ENCODE results near the gene RRAGD. TPM values are rescaled to one million over a fixed set of nuclear protein-coding genes. Genes with fewer than 3 reads are reported as not detected.

Gene RRAGD
- total and polyA plus RNA-seq, 12 donors = 18.1 to 130 (median 115) TPM

GRCh38 chr6:89406141-89406540 lies 5.9 kb downstream of the RRAGD start:
- Histone ChIP-seq H3K27me3 (no peaks in the 10 kb centered on the region), H3K4me1 (peaks cover 0 to 57% (median 15%) of the 10 kb centered on the region in 9 donors), H3K27ac (no peak overlapping the region), H3K36me3 (no peaks in the 10 kb centered on the region), H3K9me3 (no peaks in the 10 kb centered on the region), H3K4me3 (no peak overlapping the region)
- ATAC-seq (peak in 2 of 8 donors; percentile 5 to 17), DNase-seq (no peak)
- TF ChIP-seq, protein P1, sequence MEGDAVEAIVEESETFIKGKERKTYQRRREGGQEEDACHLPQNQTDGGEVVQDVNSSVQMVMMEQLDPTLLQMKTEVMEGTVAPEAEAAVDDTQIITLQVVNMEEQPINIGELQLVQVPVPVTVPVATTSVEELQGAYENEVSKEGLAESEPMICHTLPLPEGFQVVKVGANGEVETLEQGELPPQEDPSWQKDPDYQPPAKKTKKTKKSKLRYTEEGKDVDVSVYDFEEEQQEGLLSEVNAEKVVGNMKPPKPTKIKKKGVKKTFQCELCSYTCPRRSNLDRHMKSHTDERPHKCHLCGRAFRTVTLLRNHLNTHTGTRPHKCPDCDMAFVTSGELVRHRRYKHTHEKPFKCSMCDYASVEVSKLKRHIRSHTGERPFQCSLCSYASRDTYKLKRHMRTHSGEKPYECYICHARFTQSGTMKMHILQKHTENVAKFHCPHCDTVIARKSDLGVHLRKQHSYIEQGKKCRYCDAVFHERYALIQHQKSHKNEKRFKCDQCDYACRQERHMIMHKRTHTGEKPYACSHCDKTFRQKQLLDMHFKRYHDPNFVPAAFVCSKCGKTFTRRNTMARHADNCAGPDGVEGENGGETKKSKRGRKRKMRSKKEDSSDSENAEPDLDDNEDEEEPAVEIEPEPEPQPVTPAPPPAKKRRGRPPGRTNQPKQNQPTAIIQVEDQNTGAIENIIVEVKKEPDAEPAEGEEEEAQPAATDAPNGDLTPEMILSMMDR (IDR thresholded peaks at IDR 0.05) = no peak
- intact Hi-C loops (cut with DNase I) = no loop called here
- WGBS, 2 donors = 39 to 47% methylated on average over 10 of the region's 10 CpGs

GRCh38 chr6:89404512-89404911 lies 7.6 kb downstream of the RRAGD start:
- ATAC-seq = no peak
- Histone ChIP-seq H3K4me3 (no peak overlapping the region), H3K36me3 (no peaks in the 10 kb centered on the region), H3K27ac (no peak overlapping the region), H3K4me1 (peaks cover 0 to 54% (median 19%) of the 10 kb centered on the region in 9 donors), H3K27me3 (no peaks in the 10 kb centered on the region), H3K9me3 (no peaks in the 10 kb centered on the region)
- TF ChIP-seq, protein P1 (IDR thresholded peaks at IDR 0.05) = no peak
- WGBS, 2 donors = 65 to 71% methylated on average over 3 of the region's 3 CpGs
- no peak for DNase-seq
- intact Hi-C loops (cut with DNase I) = no loop called here

DNA sequence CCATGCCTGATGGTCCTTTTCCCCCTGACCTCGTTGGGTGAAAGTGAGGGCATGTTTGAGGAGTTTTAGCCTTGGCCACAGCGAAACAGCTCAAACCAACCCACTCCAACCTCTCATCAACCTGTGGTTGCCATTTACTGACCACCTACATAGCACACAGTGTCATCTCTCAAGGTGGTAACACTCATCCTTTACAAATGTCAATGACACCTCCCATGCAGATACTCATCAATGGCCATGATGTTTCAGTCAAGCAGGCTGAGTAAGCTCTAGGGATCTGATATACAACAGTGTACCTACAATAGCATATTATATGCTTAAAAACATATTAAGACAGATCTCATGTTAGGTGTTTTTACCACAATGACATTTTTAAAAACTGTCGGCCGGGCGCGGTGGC lies 9.3 kb downstream of the RRAGD start:
- no peak for ATAC-seq
- H3K4me3 ChIP-seq = no peak overlapping the region
- no peak overlapping the region for H3K27ac ChIP-seq
- peaks cover 0 to 37% (median 7%) of the 10 kb centered on the region in 9 donors for H3K4me1 ChIP-seq
- H3K9me3 ChIP-seq = no peaks in the 10 kb centered on the region
- WGBS, 2 donors = 87 to 91% methylated on average over 6 of the region's 6 CpGs
- intact Hi-C loops (cut with DNase I) = no loop called here
- no peaks in the 10 kb centered on the region for H3K36me3 ChIP-seq
- DNase-seq = no peak
- no peaks in the 10 kb centered on the region for H3K27me3 ChIP-seq
- TF ChIP-seq, protein P1 (IDR thresholded peaks at IDR 0.05) = no peak

DNA sequence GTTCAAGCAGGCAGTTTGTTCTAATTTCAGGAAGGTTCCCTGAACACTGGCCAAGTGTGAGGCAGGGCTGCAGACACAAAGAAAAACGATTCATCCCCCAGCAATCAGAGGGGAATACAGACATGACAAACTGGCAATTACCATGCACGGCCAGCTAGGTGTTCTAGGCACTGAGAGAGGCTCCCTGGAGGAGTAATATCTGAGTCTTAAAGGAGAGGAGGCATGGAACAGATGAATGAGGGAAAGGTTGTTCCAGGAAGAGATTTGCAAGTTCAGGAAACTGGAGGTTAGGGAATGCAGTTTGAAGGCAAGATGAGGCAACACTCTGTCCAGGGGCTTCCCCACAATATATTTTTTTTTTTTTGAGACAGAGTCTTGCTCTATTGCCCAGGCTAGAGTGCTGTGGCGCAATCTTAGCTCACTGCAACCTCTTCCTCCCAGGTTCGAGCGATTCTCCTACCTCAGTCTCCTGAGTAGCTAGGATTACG lies 11.1 kb downstream of the RRAGD start:
- intact Hi-C loops (cut with DNase I) = no loop called here
- Histone ChIP-seq H3K4me3 (no peak overlapping the region), H3K27me3 (no peaks in the 10 kb centered on the region), H3K27ac (no peak overlapping the region), H3K9me3 (no peaks in the 10 kb centered on the region), H3K4me1 (peaks cover 0 to 21% (median 7%) of the 10 kb centered on the region in 9 donors), H3K36me3 (no peaks in the 10 kb centered on the region)
- TF ChIP-seq, protein P1 (IDR thresholded peaks at IDR 0.05) = no peak
- ATAC-seq (peak in 2 of 8 donors; percentile 26 to 28), DNase-seq (no peak)
- WGBS, 2 donors = 66 to 69% methylated on average over 6 of the region's 6 CpGs
